BLaER1 treated with 17β-estradiol and CSF1 and Interleukin-3, amounts not matched to agents 10 nM and 100 nM (cell line): ENCODE measurements around the gene HSD3B7.
"Not testable (repeated sequence)": the region's sequence is repeated elsewhere in the genome, so short reads cannot be mapped to it uniquely, and the experiment has no call there.

Source experiments
- H3K27ac ChIP-seq, 11 experiments: shearing (Covaris generic); formaldehyde crosslinking; 2 replicates each; pipeline ENCODE4 v1.8.1; 2022
- H3K27me3 ChIP-seq, 11 experiments: shearing (Covaris generic); formaldehyde crosslinking; 2 replicates each; pipeline ENCODE4 v1.8.1; 2022
- H3K36me3 ChIP-seq, 11 experiments: shearing (Covaris generic); formaldehyde crosslinking; 2 replicates each; pipeline ENCODE4 v1.8.1; 2022
- H3K4me1 ChIP-seq, 10 experiments: shearing (Covaris generic); formaldehyde crosslinking; 2 replicates each; pipeline ENCODE4 v1.8.1; 2022
- H3K4me2 ChIP-seq, 11 experiments: shearing (Covaris generic); formaldehyde crosslinking; 2 replicates each; pipeline ENCODE4 v1.8.1; 2022
- H3K4me3 ChIP-seq, 10 experiments: shearing (Covaris generic); formaldehyde crosslinking; 2 replicates each; pipeline ENCODE4 v1.8.1; 2022
- H3K9ac ChIP-seq, 11 experiments: shearing (Covaris generic); formaldehyde crosslinking; 2 replicates each; pipeline ENCODE4 v1.8.1; 2022
- H3K9me3 ChIP-seq, 11 experiments: shearing (Covaris generic); formaldehyde crosslinking; replicated peaks in 1 of 11; 2 replicates each; pipeline ENCODE4 v1.8.1; 2022
- H4K20me1 ChIP-seq, 11 experiments: shearing (Covaris generic); formaldehyde crosslinking; 2 replicates each; pipeline ENCODE4 v1.8.1; 2022
- Cebpa-rat ChIP-seq, 11 experiments: shearing (Covaris generic); IDR thresholded peaks; 2 replicates each; pipeline ENCODE4 v1.8.1; 2022

The HSD3B7 gene

GRCh38 chr16:31010585-31011325, 25.7 kb downstream of the HSD3B7 start, which contains the start of gene STX1B:
Gene STX1B, minus strand, starts transcription at chr16:31010638. Its CDS starts 242 bp downstream, at chr16:31010396.
- peaks cover 0 to 3% (median 0%) of the 10 kb centered on the region in 11 experiments; a peak in 3 of 22 replicates for H4K20me1 ChIP-seq
- H3K27me3 ChIP-seq, result peaks cover 0 to 17% (median 8%) of the 10 kb centered on the region in 11 experiments; a peak in 9 of 22 replicates
- no peak for TF ChIP-seq Cebpa-rat (IDR thresholded peaks at IDR 0.05)
- H3K4me3 ChIP-seq, result peak within 1 kb of the TSS; percentile 23 to 67 (median 58); a peak in 19 of 20 replicates
- peaks cover 6 to 38% (median 32%) of the 10 kb centered on the region in 10 experiments; a peak in 19 of 20 replicates for H3K4me1 ChIP-seq
- H3K9ac ChIP-seq, result peak within 1 kb of the TSS in 9 of 11 experiments; percentile 26 to 69 (median 61); a peak in 17 of 22 replicates
- H3K36me3 ChIP-seq, result no peaks in the 10 kb centered on the region
- H3K27ac ChIP-seq, result no peak within 1 kb of the TSS
- H3K9me3 ChIP-seq, result no peaks in the 10 kb centered on the region; a peak in 1 of 22 replicates
- peak within 1 kb of the TSS; percentile 69 to 93 (median 82) for H3K4me2 ChIP-seq

GRCh38 chr16:31011815-31012214, 26.8 kb downstream of the HSD3B7 start:
- not testable (repeated sequence) for H4K20me1 ChIP-seq, H3K4me3 ChIP-seq, H3K27ac ChIP-seq, H3K36me3 ChIP-seq, H3K9ac ChIP-seq, H3K4me2 ChIP-seq, H3K9me3 ChIP-seq
- Histone ChIP-seq H3K4me1 (peaks cover 6 to 38% (median 32%) of the 10 kb centered on the region in 10 experiments; a peak in 19 of 20 replicates), H3K27me3 (peaks cover 0 to 17% (median 8%) of the 10 kb centered on the region in 11 experiments; a peak in 9 of 22 replicates)

GRCh38 chr16:31013292-31013691, 28.3 kb downstream of the HSD3B7 start:
- not testable (repeated sequence) for H3K9ac ChIP-seq, H3K9me3 ChIP-seq, H3K4me2 ChIP-seq, H3K27ac ChIP-seq, H3K4me3 ChIP-seq, H3K36me3 ChIP-seq, H4K20me1 ChIP-seq
- peaks cover 6 to 25% (median 22%) of the 10 kb centered on the region in 10 experiments; a peak in 18 of 20 replicates for H3K4me1 ChIP-seq
- H3K27me3 ChIP-seq, result peaks cover 0 to 17% (median 8%) of the 10 kb centered on the region in 11 experiments; a peak in 9 of 22 replicates

GRCh38 chr16:31016018-31016417, 31.0 kb downstream of the HSD3B7 start:
- Histone ChIP-seq H3K9me3 (peaks cover 0 to 6% (median 0%) of the 10 kb centered on the region in 11 experiments; a peak in 3 of 22 replicates), H3K4me1 (peaks cover 4 to 7% (median 5%) of the 10 kb centered on the region in 10 experiments; a peak in 17 of 20 replicates), H3K4me2 (no peak overlapping the region), H3K9ac (no peak overlapping the region), H3K36me3 (no peaks in the 10 kb centered on the region), H3K27ac (no peak overlapping the region), H3K27me3 (peaks cover 0 to 10% (median 5%) of the 10 kb centered on the region in 11 experiments; a peak in 9 of 22 replicates), H3K4me3 (no peak overlapping the region), H4K20me1 (no peaks in the 10 kb centered on the region)
- no peak for TF ChIP-seq Cebpa-rat (IDR thresholded peaks at IDR 0.05)

GRCh38 chr16:31017756-31018155, 32.7 kb downstream of the HSD3B7 start:
- not testable (repeated sequence) for H3K4me3 ChIP-seq, H3K9ac ChIP-seq, H3K27ac ChIP-seq, H3K27me3 ChIP-seq, H3K36me3 ChIP-seq, H4K20me1 ChIP-seq, H3K4me1 ChIP-seq, H3K9me3 ChIP-seq, H3K4me2 ChIP-seq

GRCh38 chr16:31020536-31020935, 35.5 kb downstream of the HSD3B7 start:
- Histone ChIP-seq H3K27ac (no peak overlapping the region), H3K27me3 (no peaks in the 10 kb centered on the region), H3K36me3 (no peaks in the 10 kb centered on the region), H3K9me3 (peaks cover 0 to 6% (median 0%) of the 10 kb centered on the region in 11 experiments; a peak in 2 of 22 replicates), H3K9ac (no peak overlapping the region), H3K4me2 (no peak overlapping the region), H4K20me1 (no peaks in the 10 kb centered on the region), H3K4me1 (peaks cover 2 to 26% (median 8%) of the 10 kb centered on the region in 10 experiments), H3K4me3 (no peak overlapping the region)
- no peak for TF ChIP-seq Cebpa-rat (IDR thresholded peaks at IDR 0.05)

- no peaks in the 10 kb centered on the region for H3K36me3 ChIP-seq
- H3K27me3 ChIP-seq, result no peaks in the 10 kb centered on the region
- peaks cover 0 to 6% (median 0%) of the 10 kb centered on the region in 11 experiments; a peak in 2 of 22 replicates for H3K9me3 ChIP-seq
- TF ChIP-seq Cebpa-rat (IDR thresholded peaks at IDR 0.05), result no peak
- no peaks in the 10 kb centered on the region for H4K20me1 ChIP-seq
- H3K27ac ChIP-seq, result no peak overlapping the region
- peaks cover 14 to 42% (median 21%) of the 10 kb centered on the region in 10 experiments for H3K4me1 ChIP-seq
- no peak overlapping the region for H3K4me3 ChIP-seq
- H3K9ac ChIP-seq, result no peak overlapping the region
- peak overlapping the region in 2 of 11 experiments; percentile 7 to 23; a peak in 1 of 22 replicates for H3K4me2 ChIP-seq
Observed at GRCh38 chr16:31022544-31023251, 37.7 kb downstream of the HSD3B7 start.

GRCh38 chr16:31023252-31023602, 38.2 kb downstream of the HSD3B7 start:
- Histone ChIP-seq H3K9ac (no peak overlapping the region), H3K36me3 (no peaks in the 10 kb centered on the region), H3K27me3 (no peaks in the 10 kb centered on the region), H4K20me1 (no peaks in the 10 kb centered on the region), H3K27ac (no peak overlapping the region), H3K4me3 (no peak overlapping the region), H3K9me3 (peaks cover 0 to 6% (median 0%) of the 10 kb centered on the region in 11 experiments; a peak in 2 of 22 replicates), H3K4me2 (peak overlapping the region in 2 of 11 experiments; percentile 7 to 23; a peak in 1 of 22 replicates), H3K4me1 (peaks cover 14 to 42% (median 21%) of the 10 kb centered on the region in 10 experiments)
- no peak for TF ChIP-seq Cebpa-rat (IDR thresholded peaks at IDR 0.05)

GRCh38 chr16:31023627-31024226, 38.7 kb downstream of the HSD3B7 start:
- TF ChIP-seq Cebpa-rat (IDR thresholded peaks at IDR 0.05), result no peak
- Histone ChIP-seq H3K27me3 (no peaks in the 10 kb centered on the region), H3K36me3 (no peaks in the 10 kb centered on the region), H3K9me3 (peaks cover 0 to 6% (median 0%) of the 10 kb centered on the region in 11 experiments; a peak in 2 of 22 replicates), H3K4me1 (peaks cover 14 to 42% (median 21%) of the 10 kb centered on the region in 10 experiments), H3K9ac (no peak overlapping the region), H3K4me2 (no peak overlapping the region), H3K27ac (no peak overlapping the region), H4K20me1 (no peaks in the 10 kb centered on the region), H3K4me3 (no peak overlapping the region)
